Measurements from ENCODE around the gene NKD2. TPM values are rescaled to one million over a fixed set of nuclear protein-coding genes. Genes with fewer than 3 reads are reported as not detected.

NKD2 gene
- total RNA-seq, 2 experiments from 2014 or later, result 0.38 TPM

- no peaks in the 10 kb centered on the region for H3K36me3 ChIP-seq (ENCODE audit: insufficient read depth, low read length)
- DNase-seq (ENCODE audit: low spot score), result no peak
- no peaks in the 10 kb centered on the region for H4K20me1 ChIP-seq (ENCODE audit: insufficient read depth, low read length)
- ChIA-PET POLR2A (no interaction called here), CTCF (ENCODE audit: unreplicated experiment) (no interaction called here)
- H3K9me3 ChIP-seq (ENCODE audit: low read length), result no peaks in the 10 kb centered on the region
- no peak overlapping the region for H3K4me3 ChIP-seq (ENCODE audit: low read depth, low read length, poor library complexity, severe bottlenecking)
- no peak overlapping the region for H3K4me2 ChIP-seq (ENCODE audit: low read length)
- H3K27ac ChIP-seq (ENCODE audit: low read depth, low read length, poor library complexity, severe bottlenecking), result no peak overlapping the region
- H3K4me1 ChIP-seq (ENCODE audit: insufficient read depth, low read length, poor library complexity, severe bottlenecking), result no peaks in the 10 kb centered on the region
- TF ChIP-seq EZH2phosphoT487 (IDR thresholded peaks at IDR 0.05; ENCODE audit: borderline replicate concordance, low read depth, low read length) (no peak), CTCF (conservative IDR thresholded peaks at IDR 0.05; ENCODE audit: low read length) (no peak)
- no TSS peak for BruUV-seq (replicated peaks)
- no peak overlapping the region for H2AFZ ChIP-seq (ENCODE audit: low read length)
- no peaks in the 10 kb centered on the region for H3K79me2 ChIP-seq (ENCODE audit: insufficient read depth, low read depth, low read length)
- intact Hi-C loops (cut with micrococcal nuclease; ENCODE audit: unreplicated experiment), result no loop called here
- no peaks in the 10 kb centered on the region for H3K9me2 ChIP-seq (ENCODE audit: insufficient read depth, low read length)
These were observed 5.2 kb upstream of the NKD2 start for GRCh38 chr5:1003296-1003937.

GRCh38 chr5:1004461-1005248, 3.9 kb upstream of the NKD2 start:
- Histone ChIP-seq H3K27ac (ENCODE audit: low read depth, low read length, poor library complexity, severe bottlenecking) (no peak overlapping the region), H3K9me2 (ENCODE audit: insufficient read depth, low read length) (no peaks in the 10 kb centered on the region), H3K4me2 (ENCODE audit: low read length) (no peak overlapping the region), H3K9me3 (ENCODE audit: low read length) (no peaks in the 10 kb centered on the region), H3K4me3 (ENCODE audit: low read depth, low read length, poor library complexity, severe bottlenecking) (no peak overlapping the region), H2AFZ (ENCODE audit: low read length) (no peak overlapping the region), H3K4me1 (ENCODE audit: insufficient read depth, low read length, poor library complexity, severe bottlenecking) (no peaks in the 10 kb centered on the region), H3K79me2 (ENCODE audit: insufficient read depth, low read depth, low read length) (no peaks in the 10 kb centered on the region), H4K20me1 (ENCODE audit: insufficient read depth, low read length) (no peaks in the 10 kb centered on the region), H3K36me3 (ENCODE audit: insufficient read depth, low read length) (no peaks in the 10 kb centered on the region)
- POLR2A ChIA-PET, result no interaction called here
- TF ChIP-seq CTCF (conservative IDR thresholded peaks at IDR 0.05; ENCODE audit: low read length) (peak; percentile 51), EZH2phosphoT487 (IDR thresholded peaks at IDR 0.05; ENCODE audit: borderline replicate concordance, low read depth, low read length) (no peak)
- intact Hi-C loops (cut with micrococcal nuclease; ENCODE audit: unreplicated experiment), result no loop called here
- DNase-seq (ENCODE audit: low spot score), result no peak
- CTCF ChIA-PET (ENCODE audit: unreplicated experiment), result no interaction called here
- BruUV-seq (replicated peaks), result no TSS peak

- no TSS peak for BruUV-seq (replicated peaks)
- H3K9me2 ChIP-seq (ENCODE audit: insufficient read depth, low read length), result no peaks in the 10 kb centered on the region
- H3K27ac ChIP-seq (ENCODE audit: low read depth, low read length, poor library complexity, severe bottlenecking), result no peak overlapping the region
- no peaks in the 10 kb centered on the region for H3K4me1 ChIP-seq (ENCODE audit: insufficient read depth, low read length, poor library complexity, severe bottlenecking)
- H2AFZ ChIP-seq (ENCODE audit: low read length), result no peak overlapping the region
- no peaks in the 10 kb centered on the region for H3K9me3 ChIP-seq (ENCODE audit: low read length)
- ChIA-PET CTCF (ENCODE audit: unreplicated experiment) (no interaction called here), POLR2A (no interaction called here)
- no peaks in the 10 kb centered on the region for H4K20me1 ChIP-seq (ENCODE audit: insufficient read depth, low read length)
- H3K79me2 ChIP-seq (ENCODE audit: insufficient read depth, low read depth, low read length), result no peaks in the 10 kb centered on the region
- H3K36me3 ChIP-seq (ENCODE audit: insufficient read depth, low read length), result no peaks in the 10 kb centered on the region
- no peak for TF ChIP-seq CTCF (conservative IDR thresholded peaks at IDR 0.05; ENCODE audit: low read length)
- DNase-seq (ENCODE audit: low spot score), result no peak
- H3K4me2 ChIP-seq (ENCODE audit: low read length), result no peak overlapping the region
- intact Hi-C loops (cut with micrococcal nuclease; ENCODE audit: unreplicated experiment), result no loop called here
- no peak overlapping the region for H3K4me3 ChIP-seq (ENCODE audit: low read depth, low read length, poor library complexity, severe bottlenecking)
These were observed 3.3 kb upstream of the NKD2 start for GRCh38 chr5:1005249-1005851.

Data from OCI-LY7 (cell line).